Ovary (tissue), 3 donors: Measurements from ENCODE around the gene HDDC3.

Experiments used
- POLR2A ChIP-seq: fragments of 450-650 bp; IDR thresholded peaks from one replicate; pipeline ENCODE4 v1.6.1; 2017; ENCODE audit warnings: antibody characterized with exemption, mild to moderate bottlenecking, moderate library complexity
- TF ChIP-seq, protein P1 (sequence below), 3 donors: fragments of 450-650 bp in 2 of 3; fragments of 200-600 bp in 1 of 3; IDR thresholded peaks; one replicate each; pipeline versions ENCODE4 v1.5.1 to v1.8.0; 2016 to 2022; ENCODE audit warnings: antibody characterized with exemption in 3 of 3, mild to moderate bottlenecking in 1 of 3
- donor health status: DM: no; HTN: no; CAD: no.

DNA sequence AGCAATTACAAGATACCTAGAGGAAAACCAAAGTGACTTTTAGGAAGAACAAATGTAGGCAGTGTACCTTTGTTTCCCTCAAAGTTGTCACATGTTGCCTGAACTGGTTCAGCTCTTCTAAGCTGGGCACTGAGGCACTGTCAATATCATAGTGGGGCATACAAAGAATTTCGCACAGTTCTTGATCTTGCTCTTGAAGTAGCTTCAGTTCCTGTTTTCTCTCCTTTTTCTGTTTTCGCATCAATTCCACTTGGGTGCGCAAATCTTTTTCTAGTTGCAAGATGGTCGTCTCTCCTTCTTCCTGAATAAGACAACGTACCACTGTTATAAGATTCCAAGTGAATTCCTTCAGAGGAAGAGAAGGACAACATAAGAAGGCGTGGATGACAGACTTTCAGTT is 49.3 kb upstream of the HDDC3 start:
- TF ChIP-seq, protein P1, sequence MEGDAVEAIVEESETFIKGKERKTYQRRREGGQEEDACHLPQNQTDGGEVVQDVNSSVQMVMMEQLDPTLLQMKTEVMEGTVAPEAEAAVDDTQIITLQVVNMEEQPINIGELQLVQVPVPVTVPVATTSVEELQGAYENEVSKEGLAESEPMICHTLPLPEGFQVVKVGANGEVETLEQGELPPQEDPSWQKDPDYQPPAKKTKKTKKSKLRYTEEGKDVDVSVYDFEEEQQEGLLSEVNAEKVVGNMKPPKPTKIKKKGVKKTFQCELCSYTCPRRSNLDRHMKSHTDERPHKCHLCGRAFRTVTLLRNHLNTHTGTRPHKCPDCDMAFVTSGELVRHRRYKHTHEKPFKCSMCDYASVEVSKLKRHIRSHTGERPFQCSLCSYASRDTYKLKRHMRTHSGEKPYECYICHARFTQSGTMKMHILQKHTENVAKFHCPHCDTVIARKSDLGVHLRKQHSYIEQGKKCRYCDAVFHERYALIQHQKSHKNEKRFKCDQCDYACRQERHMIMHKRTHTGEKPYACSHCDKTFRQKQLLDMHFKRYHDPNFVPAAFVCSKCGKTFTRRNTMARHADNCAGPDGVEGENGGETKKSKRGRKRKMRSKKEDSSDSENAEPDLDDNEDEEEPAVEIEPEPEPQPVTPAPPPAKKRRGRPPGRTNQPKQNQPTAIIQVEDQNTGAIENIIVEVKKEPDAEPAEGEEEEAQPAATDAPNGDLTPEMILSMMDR (IDR thresholded peaks at IDR 0.05): no peak
- no peak for TF ChIP-seq POLR2A
